Measurements from ENCODE around the gene IKZF4. TPM values are rescaled to one million over a fixed set of nuclear protein-coding genes. Genes with fewer than 3 reads are reported as not detected.
"Not testable (repeated sequence)": the region's sequence is repeated elsewhere in the genome, so short reads cannot be mapped to it uniquely, and the experiment has no call there.

IKZF4 gene
- total RNA-seq, 1 donor from 2014 or later: 33.2 TPM

GRCh38 chr12:55997535-55997859 is 23.3 kb upstream of the IKZF4 start:
- intact Hi-C loops (cut with micrococcal nuclease): loop anchor here (2.0 kb wide), 1 partner anchor 67 kb away; the partner anchor contains the start of gene DGKA

GRCh38 chr12:55999522-55999921 is 21.3 kb upstream of the IKZF4 start:
- intact Hi-C loops (cut with micrococcal nuclease): not testable (repeated sequence)

- intact Hi-C loops (cut with micrococcal nuclease): not testable (repeated sequence)
Measured at GRCh38 chr12:55999999-56000540, 20.8 kb upstream of the IKZF4 start.

GRCh38 chr12:56001487-56002100 is 19.2 kb upstream of the IKZF4 start:
- intact Hi-C loops (cut with micrococcal nuclease): no loop called here

GRCh38 chr12:56003376-56003775 is 17.5 kb upstream of the IKZF4 start:
- intact Hi-C loops (cut with micrococcal nuclease): not testable (repeated sequence)

GRCh38 chr12:56004211-56004610 is 16.6 kb upstream of the IKZF4 start:
- intact Hi-C loops (cut with micrococcal nuclease): no loop called here

GRCh38 chr12:56007564-56008559 is 13.0 kb upstream of the IKZF4 start:
- intact Hi-C loops (cut with micrococcal nuclease): loop anchor here (1.0 to 2.0 kb wide), 6 partner anchors 12 to 96 kb away; partner anchors contain the start of genes CDK2, IKZF4, PA2G4 and PMEL

- intact Hi-C loops (cut with micrococcal nuclease): no loop called here
Measured at GRCh38 chr12:56010111-56010570, 10.7 kb upstream of the IKZF4 start.

GRCh38 chr12:56011509-56012090 is 9.2 kb upstream of the IKZF4 start:
- intact Hi-C loops (cut with micrococcal nuclease): no loop called here

GRCh38 chr12:56013482-56013881 is 7.4 kb upstream of the IKZF4 start:
- intact Hi-C loops (cut with micrococcal nuclease): no loop called here

- intact Hi-C loops (cut with micrococcal nuclease): no loop called here
Measured at GRCh38 chr12:56014205-56014604, 6.6 kb upstream of the IKZF4 start.

- intact Hi-C loops (cut with micrococcal nuclease): no loop called here
Measured at GRCh38 chr12:56017181-56017580, 3.7 kb upstream of the IKZF4 start.

GRCh38 chr12:56018356-56018755 is 2.5 kb upstream of the IKZF4 start:
- intact Hi-C loops (cut with micrococcal nuclease): no loop called here

- intact Hi-C loops (cut with micrococcal nuclease): loop anchor here (1.0 to 5.0 kb wide), 3 partner anchors 15 to 195 kb away; partner anchors contain the start of genes DNAJC14 and RPS26
Measured at GRCh38 chr12:56021889-56022497, 1.1 kb downstream of the IKZF4 start.

- intact Hi-C loops (cut with micrococcal nuclease): loop anchor here (1.0 kb wide), 4 partner anchors 13 to 290 kb away; partner anchors contain the start of gene RPS26
Measured at GRCh38 chr12:56028511-56029165, 7.8 kb downstream of the IKZF4 start.

GRCh38 chr12:56029166-56029519 is 8.3 kb downstream of the IKZF4 start:
- intact Hi-C loops (cut with micrococcal nuclease): loop anchor here (1.0 kb wide), 4 partner anchors 12 to 291 kb away; partner anchors contain the start of gene RPS26

- intact Hi-C loops (cut with micrococcal nuclease): loop anchor here (1.0 kb wide), 4 partner anchors 12 to 291 kb away; partner anchors contain the start of gene RPS26
Measured at GRCh38 chr12:56029666-56030293, 8.9 kb downstream of the IKZF4 start.

- intact Hi-C loops (cut with micrococcal nuclease): no loop called here
Measured at GRCh38 chr12:56031987-56032386, 11.1 kb downstream of the IKZF4 start.

GRCh38 chr12:56034586-56035332 is 13.9 kb downstream of the IKZF4 start:
- intact Hi-C loops (cut with micrococcal nuclease): no loop called here
